Breast epithelium (tissue), 4 donors: ENCODE results near the gene SKP1. TPM values are rescaled to one million over a fixed set of nuclear protein-coding genes. Genes with fewer than 3 reads are reported as not detected.

Experiments
- DNase-seq, 2 donors: peaks; one replicate each; pipeline ENCODE4 v3.0.0-alpha.2; 2019; ENCODE audit warnings: low spot score in 2 of 2
- H3K27ac ChIP-seq, 2 donors: fragments of 200-600 bp; sonication (generic) in 1 of 2; one replicate each; pipeline ENCODE4 v1.5.1; 2016 to 2019; ENCODE audit warnings: mild to moderate bottlenecking in 1 of 2
- H3K27me3 ChIP-seq, 2 donors: fragments of 200-600 bp; sonication (generic) in 1 of 2; one replicate each; pipeline versions ENCODE4 v1.5.1 to v1.6.0; 2017 to 2019; ENCODE audit warnings: control low read depth in 1 of 2, mild to moderate bottlenecking in 1 of 2
- H3K36me3 ChIP-seq: fragments of 200-600 bp; one replicate; pipeline ENCODE4 v1.5.1; 2019
- H3K4me1 ChIP-seq, 2 donors: fragments of 200-600 bp; sonication (generic); one replicate each; pipeline ENCODE4 v1.5.1; 2016 to 2019; ENCODE audit warnings: control low read depth in 1 of 2
- H3K4me3 ChIP-seq, 3 donors: fragments of 200-600 bp; sonication (generic); 1 replicate in 2 of 3; 2 replicates in 1 of 3; pipeline ENCODE4 v1.5.1; 2016 to 2019; ENCODE audit warnings: mild to moderate bottlenecking in 3 of 3, moderate library complexity in 2 of 3
- H3K9me3 ChIP-seq, 2 donors: fragments of 200-600 bp; sonication (generic) in 1 of 2; one replicate each; pipeline ENCODE4 v1.5.1; 2016 to 2019; ENCODE audit warnings: control low read depth in 1 of 2
- CTCF ChIP-seq, 3 donors: fragments of 450-650 bp; IDR thresholded peaks; one replicate each; pipeline ENCODE4 v1.5.1; 2016 to 2017; ENCODE audit warnings: antibody characterized with exemption in 3 of 3, mild to moderate bottlenecking in 3 of 3, moderate library complexity in 3 of 3
- POLR2A ChIP-seq: fragments of 450-650 bp; IDR thresholded peaks from one replicate; pipeline ENCODE4 v1.6.1; 2016; ENCODE audit warnings: antibody characterized with exemption, mild to moderate bottlenecking, moderate library complexity
- POLR2AphosphoS5 ChIP-seq, 3 donors: sonication (generic); formaldehyde crosslinking; IDR thresholded peaks; one replicate each; pipeline ENCODE4 v1.6.1; 2017; ENCODE audit warnings: antibody characterized with exemption in 3 of 3
- intact Hi-C: fragments of 100-400 bp; cut with DNase I; formaldehyde crosslinking; loops from one replicate; pipeline ENCODE4 v1.15.1; 2023; ENCODE audit warnings: low total_unique reads
- total RNA-seq, 3 donors: library from RNA; depleted of rRNA; stranded (reverse); fragments of >200 nt; gene quantifications; one replicate each; pipeline ENCODE4 v1.1.0, GENCODE V29; 2016

The SKP1 gene
- total RNA-seq, 3 donors from 2014 or later: 158 to 291 (median 259) TPM

- Histone ChIP-seq H3K4me1 (peaks cover 2 to 6% of the 10 kb centered on the region in 2 donors), H3K36me3 (no peaks in the 10 kb centered on the region), H3K27me3 (no peaks in the 10 kb centered on the region), H3K4me3 (no peak overlapping the region), H3K9me3 (no peaks in the 10 kb centered on the region), H3K27ac (no peak overlapping the region)
- TF ChIP-seq POLR2AphosphoS5 (IDR thresholded peaks at IDR 0.05): no peak
- TF ChIP-seq POLR2A: no peak
- TF ChIP-seq CTCF (IDR thresholded peaks at IDR 0.05): no peak
- DNase-seq: peak; percentile 15 to 27
- intact Hi-C loops: no loop called here
Observed at GRCh38 chr5:134142806-134143205, 33.9 kb downstream of the SKP1 start.

GRCh38 chr5:134142052-134142451, 34.7 kb downstream of the SKP1 start:
- Histone ChIP-seq H3K27me3 (no peaks in the 10 kb centered on the region), H3K4me1 (peaks cover 2 to 6% of the 10 kb centered on the region in 2 donors), H3K27ac (peak overlapping the region in 1 of 2 donors; percentile 8), H3K9me3 (no peaks in the 10 kb centered on the region), H3K4me3 (no peak overlapping the region), H3K36me3 (no peaks in the 10 kb centered on the region)
- TF ChIP-seq CTCF (IDR thresholded peaks at IDR 0.05) (no peak), POLR2AphosphoS5 (IDR thresholded peaks at IDR 0.05) (no peak), POLR2A (no peak)
- intact Hi-C loops: no loop called here
- DNase-seq: peak; percentile 17 to 30

- intact Hi-C loops: no loop called here
- peak; percentile 16 to 39 for DNase-seq
Observed at GRCh38 chr5:134141331-134142050, 35.3 kb downstream of the SKP1 start.

GRCh38 chr5:134140530-134141201, 36.1 kb downstream of the SKP1 start:
- peak; percentile 71 to 82 for DNase-seq
- no peaks in the 10 kb centered on the region for H3K9me3 ChIP-seq
- no peaks in the 10 kb centered on the region for H3K36me3 ChIP-seq
- intact Hi-C loops: no loop called here
- H3K27ac ChIP-seq: peak overlapping the region in 1 of 2 donors; percentile 29
- no peak overlapping the region for H3K4me3 ChIP-seq
- H3K27me3 ChIP-seq: no peaks in the 10 kb centered on the region
- TF ChIP-seq CTCF (IDR thresholded peaks at IDR 0.05) (peak in 2 of 3 donors; percentile 72 to 78), POLR2A (no peak), POLR2AphosphoS5 (IDR thresholded peaks at IDR 0.05) (no peak)
- peaks cover 2 to 6% of the 10 kb centered on the region in 2 donors for H3K4me1 ChIP-seq

More at GRCh38 chr5:134141331-134142050, 35.3 kb downstream of the SKP1 start:
- peaks cover 2 to 6% of the 10 kb centered on the region in 2 donors for H3K4me1 ChIP-seq
- H3K27ac ChIP-seq: peak overlapping the region in 1 of 2 donors; percentile 19
- TF ChIP-seq CTCF (IDR thresholded peaks at IDR 0.05): no peak
- H3K27me3 ChIP-seq: no peaks in the 10 kb centered on the region
- H3K4me3 ChIP-seq: no peak overlapping the region
- H3K36me3 ChIP-seq: no peaks in the 10 kb centered on the region
- H3K9me3 ChIP-seq: no peaks in the 10 kb centered on the region

GRCh38 chr5:134139891-134140469, 36.8 kb downstream of the SKP1 start:
- intact Hi-C loops: loop anchor here (5.0 to 10.0 kb wide), 2 partner anchors 95 to 798 kb away; no protein-coding TSS in a partner anchor
- H3K36me3 ChIP-seq: no peaks in the 10 kb centered on the region

More at GRCh38 chr5:134139891-134140469, 36.8 kb downstream of the SKP1 start:
- TF ChIP-seq CTCF (IDR thresholded peaks at IDR 0.05) (no peak), POLR2A (no peak), POLR2AphosphoS5 (IDR thresholded peaks at IDR 0.05) (no peak)
- H3K4me1 ChIP-seq: peaks cover 2 to 6% of the 10 kb centered on the region in 2 donors
- H3K27ac ChIP-seq: peak overlapping the region; percentile 29 to 33
- no peaks in the 10 kb centered on the region for H3K27me3 ChIP-seq
- H3K4me3 ChIP-seq: no peak overlapping the region
- DNase-seq: peak; percentile 16 to 31
- no peaks in the 10 kb centered on the region for H3K9me3 ChIP-seq
